LHCN-M2 (cell line): ENCODE data around the gene SOAT1. TPM values are rescaled to one million over a fixed set of nuclear protein-coding genes. Genes with fewer than 3 reads are reported as not detected.
"Not testable (repeated sequence)": the region's sequence is repeated elsewhere in the genome, so short reads cannot be mapped to it uniquely, and the experiment has no call there.

Experiments
- DNase-seq: peaks from one replicate; pipeline ENCODE4 v3.0.0-alpha.2; 2012; ENCODE audit warnings: low read depth
- total RNA-seq: library from RNA; depleted of rRNA; stranded (reverse); fragments of >200 nt; gene quantifications from 2 replicates; pipeline ENCODE4 v1.2.3, GENCODE V29; 2014; rRNA removed

The SOAT1 gene
- total RNA-seq, 1 experiment from 2014 or later = 42.8 TPM

- no peak for DNase-seq
Measured at GRCh38 chr1:179352236-179352635, 58.6 kb downstream of the SOAT1 start.

GRCh38 chr1:179353546-179353945, 59.9 kb downstream of the SOAT1 start:
- peak; percentile 95 for DNase-seq

- DNase-seq = not testable (repeated sequence)
Measured at GRCh38 chr1:179361631-179362030, 68.0 kb downstream of the SOAT1 start.

GRCh38 chr1:179365342-179366092, 71.9 kb downstream of the SOAT1 start, which contains the start of gene AXDND1:
TSS of gene AXDND1 (plus strand) at chr1:179365971. CDS start at chr1:179366510, 539 bp downstream.
- peak; percentile 88 for DNase-seq

- no peak for DNase-seq
Measured at GRCh38 chr1:179366093-179366800, 72.7 kb downstream of the SOAT1 start.

- peak; percentile 60 for DNase-seq
Measured at GRCh38 chr1:179369751-179370341, 76.2 kb downstream of the SOAT1 start.

GRCh38 chr1:179372160-179372559, 78.6 kb downstream of the SOAT1 start:
- DNase-seq = no peak

GRCh38 chr1:179376223-179376622, 82.6 kb downstream of the SOAT1 start:
- no peak for DNase-seq

GRCh38 chr1:179380299-179380698, 86.7 kb downstream of the SOAT1 start:
- DNase-seq = no peak

- DNase-seq = no peak
Measured at GRCh38 chr1:179384027-179384426, 90.4 kb downstream of the SOAT1 start.

- no peak for DNase-seq
Measured at GRCh38 chr1:179385510-179385909, 91.9 kb downstream of the SOAT1 start.

GRCh38 chr1:179393721-179394120, 100.1 kb downstream of the SOAT1 start:
- no peak for DNase-seq

- DNase-seq = not testable (repeated sequence)
Measured at GRCh38 chr1:179399399-179399798, 105.8 kb downstream of the SOAT1 start.

Other genes starting within 250 kb of the SOAT1 start
- 47.1 and 54.6 TPM in 2 replicates for gene TOR3A, start 211.7 kb upstream of the SOAT1 start, total RNA-seq
- gene ABL2, start 64.1 kb upstream of the SOAT1 start, total RNA-seq = 38.0 and 61.8 TPM in 2 replicates
- gene AXDND1, start 72.2 kb downstream of the SOAT1 start, total RNA-seq = 1.4 TPM in 1 of 2 replicates, not detected in the other